H9 (cell line): ENCODE data around the gene PRTFDC1. TPM values are rescaled to one million over a fixed set of nuclear protein-coding genes. Genes with fewer than 3 reads are reported as not detected.

Experiments used
- DNase-seq: peaks from one replicate; pipeline ENCODE4 v3.0.0-alpha.2; 2017
- H2AFZ ChIP-seq: one replicate; pipeline ENCODE4 v1.6.1; 2013; ENCODE audit warnings: mild to moderate bottlenecking, low read length, control low read depth, moderate library complexity
- H2AK5ac ChIP-seq: 2 replicates; pipeline ENCODE4 v1.6.1; 2013; ENCODE audit warnings: low read length, control low read depth, mixed read lengths; ENCODE audit not compliant: insufficient read length
- H2BK120ac ChIP-seq: one replicate; pipeline ENCODE4 v1.6.1; 2013; ENCODE audit warnings: low read depth, mild to moderate bottlenecking, low read length, control low read depth, inconsistent platforms; ENCODE audit not compliant: poor library complexity, severe bottlenecking
- H2BK12ac ChIP-seq: 2 replicates; pipeline ENCODE4 v1.6.1; 2013; ENCODE audit warnings: low read length, control low read depth, mixed read lengths, low read depth; ENCODE audit not compliant: insufficient read length
- H2BK15ac ChIP-seq: 2 replicates; pipeline ENCODE4 v1.6.1; 2013; ENCODE audit warnings: low read depth, low read length, control low read depth
- H2BK20ac ChIP-seq: one replicate; pipeline ENCODE4 v1.6.1; 2013; ENCODE audit warnings: low read depth, mild to moderate bottlenecking, low read length, control low read depth, inconsistent platforms; ENCODE audit not compliant: poor library complexity, severe bottlenecking
- H2BK5ac ChIP-seq: 2 replicates; pipeline ENCODE4 v1.6.1; 2013; ENCODE audit warnings: low read length, control low read depth, mixed read lengths; ENCODE audit not compliant: insufficient read length
- H3K14ac ChIP-seq: 2 replicates; pipeline ENCODE4 v1.6.1; 2013; ENCODE audit warnings: low read length, control low read depth; ENCODE audit not compliant: insufficient read depth
- H3K18ac ChIP-seq: 2 replicates; pipeline ENCODE4 v1.6.1; 2013; ENCODE audit warnings: low read depth, mild to moderate bottlenecking, mixed read lengths, low read length, control low read depth; ENCODE audit not compliant: insufficient read length
- H3K23ac ChIP-seq: 2 replicates; pipeline ENCODE4 v1.6.1; 2013; ENCODE audit warnings: low read length, control low read depth, mixed read lengths, low read depth; ENCODE audit not compliant: insufficient read length
- H3K23me2 ChIP-seq: 2 replicates; pipeline ENCODE4 v1.6.1; 2013; ENCODE audit warnings: low read depth, mild to moderate bottlenecking, mixed read lengths, low read length, control low read depth; ENCODE audit not compliant: insufficient read length, poor library complexity, severe bottlenecking
- H3K27ac ChIP-seq: 2 replicates; pipeline ENCODE4 v1.5.1; 2013; ENCODE audit warnings: low read length, control low read depth, mixed read lengths, low read depth; ENCODE audit not compliant: insufficient read length
- H3K27me3 ChIP-seq: 2 replicates; pipeline ENCODE4 v1.6.1; 2013; ENCODE audit warnings: low read length, control low read depth, inconsistent platforms; ENCODE audit not compliant: insufficient read depth
- H3K4ac ChIP-seq: 2 replicates; pipeline ENCODE4 v1.6.1; 2013; ENCODE audit warnings: low read depth, mild to moderate bottlenecking, control low read depth, inconsistent platforms, low read length, moderate library complexity
- H3K4me1 ChIP-seq: 2 replicates; pipeline ENCODE4 v1.6.1; 2013; ENCODE audit warnings: low read length, control low read depth, inconsistent platforms; ENCODE audit not compliant: insufficient read depth
- H3K4me2 ChIP-seq: 2 replicates; pipeline ENCODE4 v1.6.1; 2013; ENCODE audit warnings: low read length, control low read depth, mixed read lengths; ENCODE audit not compliant: insufficient read length, insufficient read depth
- H3K56ac ChIP-seq: 2 replicates; pipeline ENCODE4 v1.6.1; 2013; ENCODE audit warnings: low read depth, mild to moderate bottlenecking, mixed read lengths, low read length, control low read depth; ENCODE audit not compliant: insufficient read length
- H3K79me1 ChIP-seq: 2 replicates; pipeline ENCODE4 v1.6.1; 2013; ENCODE audit warnings: low read depth, mild to moderate bottlenecking, moderate library complexity, low read length, control low read depth, inconsistent platforms; ENCODE audit not compliant: insufficient read depth, poor library complexity, severe bottlenecking
- H3K79me2 ChIP-seq: 2 replicates; pipeline ENCODE4 v1.6.1; 2013; ENCODE audit warnings: low read length, control low read depth, inconsistent platforms; ENCODE audit not compliant: insufficient read depth
- H3K9ac ChIP-seq: 2 replicates; pipeline ENCODE4 v1.6.1; 2013; ENCODE audit warnings: low read length, control low read depth, mixed read lengths; ENCODE audit not compliant: insufficient read length; ENCODE audit errors: extremely low read depth
- H3K9me3 ChIP-seq: one replicate; pipeline ENCODE4 v1.6.1; 2013; ENCODE audit warnings: low read depth, low read length, inconsistent platforms; ENCODE audit not compliant: control insufficient read depth
- H3T11ph ChIP-seq: one replicate; pipeline ENCODE4 v1.6.1; 2013; ENCODE audit warnings: mild to moderate bottlenecking, low read length, control low read depth, inconsistent platforms
- H4K20me1 ChIP-seq: one replicate; pipeline ENCODE4 v1.6.1; 2013; ENCODE audit not compliant: control insufficient read depth, insufficient read length, insufficient read depth
- H4K5ac ChIP-seq: 2 replicates; pipeline ENCODE4 v1.6.1; 2013; ENCODE audit warnings: low read depth, mild to moderate bottlenecking, mixed read lengths, low read length, control low read depth; ENCODE audit not compliant: insufficient read length
- H4K8ac ChIP-seq: replicated peaks from 2 replicates; pipeline ENCODE4 v1.6.1; 2013; ENCODE audit warnings: low read length, control low read depth, mixed read lengths, low read depth; ENCODE audit not compliant: insufficient read length
- H4K91ac ChIP-seq: 2 replicates; pipeline ENCODE4 v1.6.1; 2013; ENCODE audit warnings: low read depth, mild to moderate bottlenecking, moderate library complexity, mixed read lengths, low read length, control low read depth; ENCODE audit not compliant: insufficient read length
- H3K27ac Mint-ChIP-seq, 3 experiments: 2 replicates in 2 of 3; 3 replicates in 1 of 3; pipeline ENCODE4 v1.8.0; 2020 to 2021; ENCODE audit warnings: mixed read lengths in 3 of 3, mild to moderate bottlenecking in 1 of 3, moderate library complexity in 1 of 3
- H3K27me3 Mint-ChIP-seq: 2 replicates; pipeline ENCODE4 v1.8.0; 2021; ENCODE audit warnings: low read depth, mild to moderate bottlenecking, moderate library complexity, mixed read lengths
- H3K36me3 Mint-ChIP-seq, 3 experiments: 2 replicates in 2 of 3; 3 replicates in 1 of 3; pipeline ENCODE4 v1.8.0; 2020 to 2021; ENCODE audit warnings: low read depth in 3 of 3, mixed read lengths in 3 of 3; ENCODE audit not compliant: insufficient read depth in 1 of 3
- H3K4me1 Mint-ChIP-seq, 2 experiments: 2 replicates each; pipeline ENCODE4 v1.8.0; 2020; ENCODE audit warnings: mixed read lengths in 2 of 2
- H3K4me3 Mint-ChIP-seq, 2 experiments: 2 replicates in 1 of 2; 3 replicates in 1 of 2; pipeline ENCODE4 v1.8.0; 2020 to 2021; ENCODE audit warnings: mild to moderate bottlenecking in 2 of 2, mixed read lengths in 2 of 2, moderate library complexity in 1 of 2
- H3K9me3 Mint-ChIP-seq, 2 experiments: 2 replicates in 1 of 2; 3 replicates in 1 of 2; pipeline ENCODE4 v1.8.0; 2020; ENCODE audit warnings: mild to moderate bottlenecking in 2 of 2, mixed read lengths in 2 of 2, moderate library complexity in 1 of 2
- WGBS: extraction: QIAGEN DNeasy Blood & Tissue Kit; methylation state at CpG from one replicate; pipeline ENCODE4 v1.1.7; 2013; ENCODE audit warnings: missing lambda C conversion rate, low lambda C conversion rate, mixed read lengths; ENCODE audit not compliant: insufficient read length; ENCODE audit errors: extremely low coverage; 5-methylcytosine and 5-hydroxymethylcytosine counted together
- total RNA-seq: library from RNA; stranded (reverse); gene quantifications from 2 replicates; pipeline ENCODE4 v1.2.1, GENCODE V29; 2021
- TF ChIP-seq, protein P1 (sequence below): fragments of 200-600 bp; sonication (generic); conservative IDR thresholded peaks from 3 replicates; pipeline ENCODE4 v1.8.0; 2021; ENCODE audit warnings: antibody characterized with exemption, mild to moderate bottlenecking

Gene PRTFDC1
- total RNA-seq, 1 experiment from 2014 or later, result 7.5 TPM

DNA sequence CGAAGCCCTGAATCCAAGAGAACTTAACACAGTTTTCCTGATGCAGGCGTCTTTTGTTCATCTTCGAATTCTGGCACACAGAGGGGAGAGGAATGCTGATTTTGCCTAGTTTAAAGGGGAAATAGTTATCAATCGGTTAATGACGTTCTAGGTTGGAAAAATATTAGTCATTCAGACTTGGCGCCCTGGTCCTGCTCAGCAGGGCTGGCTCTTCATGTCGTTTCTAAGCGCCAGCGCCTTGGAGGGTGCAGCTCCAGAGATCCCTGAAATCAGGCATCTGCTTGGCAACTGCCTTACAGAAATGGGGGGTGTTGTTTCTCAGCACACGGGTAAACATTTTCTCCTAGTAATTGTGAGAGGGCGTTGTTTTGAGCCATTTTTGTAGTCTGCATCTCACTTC, 1.3 kb upstream of the PRTFDC1 start:
- Histone ChIP-seq H2BK5ac (no peak overlapping the region), H3K79me2 (no peaks in the 10 kb centered on the region), H2BK15ac (no peak overlapping the region), H3K9ac (peak overlapping the region; percentile 88), H3K56ac (no peak overlapping the region), H4K20me1 (no peaks in the 10 kb centered on the region), H2AK5ac (no peak overlapping the region), H3K4ac (no peak overlapping the region), H3K4me1 (peaks cover 7% of the 10 kb centered on the region), H2BK120ac (no peak overlapping the region), H2AFZ (no peak overlapping the region), H4K8ac (no peak overlapping the region), H4K91ac (no peak overlapping the region), H3K18ac (no peak overlapping the region), H3K23me2 (peaks cover 13% of the 10 kb centered on the region), H3K14ac (no peak overlapping the region), H3K79me1 (no peaks in the 10 kb centered on the region), H3K27me3 (no peaks in the 10 kb centered on the region), H3K4me2 (peak overlapping the region; percentile 36), H2BK20ac (no peak overlapping the region), H4K5ac (no peak overlapping the region), H3K9me3 (no peaks in the 10 kb centered on the region), H3K27ac (no peak overlapping the region), H3T11ph (no peak overlapping the region), H3K23ac (no peak overlapping the region), H2BK12ac (no peak overlapping the region)
- peaks cover 34 to 43% of the 10 kb centered on the region in 2 experiments for H3K4me1 Mint-ChIP-seq
- WGBS, result no CpG with 5 or more reads among the region's 11 CpGs
- TF ChIP-seq, protein P1, sequence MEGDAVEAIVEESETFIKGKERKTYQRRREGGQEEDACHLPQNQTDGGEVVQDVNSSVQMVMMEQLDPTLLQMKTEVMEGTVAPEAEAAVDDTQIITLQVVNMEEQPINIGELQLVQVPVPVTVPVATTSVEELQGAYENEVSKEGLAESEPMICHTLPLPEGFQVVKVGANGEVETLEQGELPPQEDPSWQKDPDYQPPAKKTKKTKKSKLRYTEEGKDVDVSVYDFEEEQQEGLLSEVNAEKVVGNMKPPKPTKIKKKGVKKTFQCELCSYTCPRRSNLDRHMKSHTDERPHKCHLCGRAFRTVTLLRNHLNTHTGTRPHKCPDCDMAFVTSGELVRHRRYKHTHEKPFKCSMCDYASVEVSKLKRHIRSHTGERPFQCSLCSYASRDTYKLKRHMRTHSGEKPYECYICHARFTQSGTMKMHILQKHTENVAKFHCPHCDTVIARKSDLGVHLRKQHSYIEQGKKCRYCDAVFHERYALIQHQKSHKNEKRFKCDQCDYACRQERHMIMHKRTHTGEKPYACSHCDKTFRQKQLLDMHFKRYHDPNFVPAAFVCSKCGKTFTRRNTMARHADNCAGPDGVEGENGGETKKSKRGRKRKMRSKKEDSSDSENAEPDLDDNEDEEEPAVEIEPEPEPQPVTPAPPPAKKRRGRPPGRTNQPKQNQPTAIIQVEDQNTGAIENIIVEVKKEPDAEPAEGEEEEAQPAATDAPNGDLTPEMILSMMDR, result no peak
- peak overlapping the region; percentile 93 to 97 (median 95); a peak in 6 of 7 replicates for H3K27ac Mint-ChIP-seq
- H3K27me3 Mint-ChIP-seq, result no peaks in the 10 kb centered on the region
- H3K4me3 Mint-ChIP-seq, result peak overlapping the region; percentile 84 to 91
- peaks cover 0 to 2% (median 0%) of the 10 kb centered on the region in 3 experiments; a peak in 1 of 7 replicates for H3K36me3 Mint-ChIP-seq
- DNase-seq, result no peak
- no peaks in the 10 kb centered on the region; a peak in 3 of 5 replicates for H3K9me3 Mint-ChIP-seq
